GM18507 (cell line): Measurements from ENCODE around the gene PCDH8.

Source experiments
- DNase-seq: peaks from one replicate; pipeline ENCODE4 v3.0.0; 2011; ENCODE audit warnings: low read depth; ENCODE audit not compliant: insufficient read length; ENCODE audit errors: extremely low spot score
- FAIRE-seq: peaks from 2 replicates; lab custom pipeline; 2011; peaks lifted over from hg19 to GRCh38; lab: Jason Lieb, UNC

The PCDH8 gene

GRCh38 chr13:52848455-52849195 is at the start of gene PCDH8:
Gene PCDH8 (minus strand): TSS chr13:52848640. CDS start chr13:52848436, 204 bp downstream.
- DNase-seq = no peak
- no peak for FAIRE-seq

DNA sequence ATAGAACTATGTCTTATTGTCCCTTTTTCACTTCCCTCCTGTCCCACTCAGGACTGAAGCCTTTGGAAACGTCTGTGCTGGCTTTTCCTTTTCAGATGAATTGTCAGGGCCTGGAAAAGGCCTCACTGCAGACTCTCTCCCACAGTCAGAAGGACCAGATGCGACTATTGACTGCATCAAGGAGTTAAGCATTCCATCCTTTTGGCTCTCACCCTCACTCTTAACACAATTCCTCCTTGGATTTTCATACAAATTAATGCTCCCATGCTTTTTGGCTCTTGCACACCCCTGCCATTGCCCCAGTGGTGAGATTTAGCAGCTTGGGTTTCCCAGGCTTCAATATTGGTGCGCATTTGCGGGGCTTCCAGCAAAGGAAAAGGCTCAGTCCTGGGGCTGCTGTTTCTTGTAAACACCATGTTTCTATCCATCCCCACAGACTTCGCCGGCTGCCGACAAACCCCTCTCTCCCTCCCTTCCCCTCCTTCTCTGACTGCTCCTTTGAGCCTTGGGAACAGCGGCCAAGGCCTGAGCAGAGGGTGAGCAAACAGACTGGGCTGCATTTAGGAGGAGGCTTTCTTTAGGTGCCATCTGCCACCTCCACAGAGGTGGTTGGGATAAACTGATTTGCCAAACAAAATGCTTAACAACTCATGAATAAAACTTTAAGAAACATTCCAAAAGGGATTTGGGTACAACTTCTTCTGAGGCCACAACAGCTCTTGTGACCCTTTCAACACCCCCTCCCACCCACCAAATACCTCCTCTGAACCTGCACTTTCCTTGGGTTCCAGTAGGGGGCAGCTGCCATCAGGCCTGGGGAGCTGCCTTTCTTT is 48.6 kb upstream of the PCDH8 start:
- no peak for FAIRE-seq
- DNase-seq = no peak

- FAIRE-seq = no peak
- DNase-seq = no peak
Measured at GRCh38 chr13:52894413-52894812, 46.0 kb upstream of the PCDH8 start.

- FAIRE-seq (no peak), DNase-seq (no peak)
Measured at GRCh38 chr13:52892925-52893324, 44.5 kb upstream of the PCDH8 start.

DNA sequence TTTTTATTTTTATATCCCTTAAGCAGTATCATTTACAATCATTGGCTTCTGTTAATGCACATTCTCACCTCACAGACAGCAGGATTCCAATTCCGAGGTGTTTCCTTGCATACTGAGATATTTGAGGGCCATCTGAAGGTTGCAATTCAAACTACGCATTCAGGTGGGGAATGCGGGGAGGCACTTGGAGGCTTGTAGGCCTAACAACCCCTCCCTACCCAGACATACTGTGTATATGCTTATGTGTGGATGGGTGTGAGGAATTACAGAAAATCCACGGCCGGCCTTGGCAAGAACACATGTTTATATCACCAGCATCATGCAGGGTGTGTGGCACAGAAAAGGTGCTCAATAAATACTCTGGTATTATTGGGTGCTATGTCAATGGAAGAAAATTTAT is 43.3 kb upstream of the PCDH8 start:
- no peak for DNase-seq
- no peak for FAIRE-seq

GRCh38 chr13:52887165-52887564 is 38.7 kb upstream of the PCDH8 start:
- no peak for FAIRE-seq
- no peak for DNase-seq

- DNase-seq (no peak), FAIRE-seq (no peak)
Measured at GRCh38 chr13:52885141-52885540, 36.7 kb upstream of the PCDH8 start.

- FAIRE-seq = no peak
- no peak for DNase-seq
Measured at GRCh38 chr13:52884429-52885010, 36.1 kb upstream of the PCDH8 start.

DNA sequence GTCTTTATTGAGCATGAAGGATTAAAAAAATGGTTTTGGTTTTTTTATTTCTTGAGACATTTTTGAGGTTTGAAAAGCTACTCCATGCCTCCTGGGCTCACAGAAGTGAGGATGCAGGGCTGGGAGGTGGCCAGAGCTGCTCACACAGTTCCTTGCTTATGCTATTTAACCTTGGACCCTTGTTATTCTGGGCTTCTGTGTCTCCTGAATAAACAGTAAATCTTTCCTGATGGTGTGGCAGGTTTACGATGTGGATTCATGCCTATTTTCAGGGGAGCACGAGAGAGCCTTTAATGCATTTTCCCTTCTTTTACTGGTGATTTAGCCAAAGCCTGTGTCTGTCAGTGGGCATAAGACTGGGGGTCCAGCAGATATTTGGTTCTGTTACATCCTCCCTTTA is 34.3 kb upstream of the PCDH8 start:
- FAIRE-seq (no peak), DNase-seq (no peak)

DNA sequence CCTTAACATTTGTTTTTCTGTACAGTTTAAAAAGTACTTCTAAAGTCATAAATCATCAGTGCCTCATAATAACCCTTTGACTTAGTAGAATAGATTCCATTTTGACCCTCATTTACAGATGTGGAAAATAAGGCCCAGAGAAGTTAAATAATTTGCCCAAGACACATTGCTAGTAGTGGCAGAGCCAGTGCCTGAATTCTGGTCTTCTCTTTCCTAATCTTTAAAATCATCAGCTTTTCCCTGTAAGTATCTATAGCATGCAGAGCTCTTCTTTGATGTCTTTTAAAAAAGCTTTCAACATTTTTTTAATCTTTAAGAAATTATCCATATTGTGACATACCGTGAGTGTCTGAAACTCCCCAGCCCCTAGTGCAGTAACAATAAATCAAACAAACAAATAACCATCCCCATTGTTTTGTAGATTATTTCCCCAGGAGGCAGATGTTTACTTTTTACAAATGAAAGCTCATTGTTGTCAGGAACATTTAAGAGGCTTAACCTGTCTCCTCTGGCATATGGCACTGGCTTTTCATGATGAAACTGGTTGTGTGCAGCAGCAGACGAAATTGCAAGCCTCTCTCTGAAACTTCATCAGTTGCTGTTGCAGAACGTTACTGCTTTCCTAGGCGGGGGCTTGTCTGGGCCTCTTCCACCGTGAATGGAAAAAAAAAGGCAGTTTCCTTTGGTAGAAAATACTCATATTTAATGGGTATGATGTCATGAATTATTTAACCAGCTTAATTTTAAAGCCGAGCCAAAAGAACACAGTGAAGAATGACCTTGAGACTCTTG is 31.7 kb upstream of the PCDH8 start:
- FAIRE-seq (no peak), DNase-seq (no peak)

- DNase-seq = no peak
- FAIRE-seq = no peak
Measured at GRCh38 chr13:52878831-52879230, 30.4 kb upstream of the PCDH8 start.

DNA sequence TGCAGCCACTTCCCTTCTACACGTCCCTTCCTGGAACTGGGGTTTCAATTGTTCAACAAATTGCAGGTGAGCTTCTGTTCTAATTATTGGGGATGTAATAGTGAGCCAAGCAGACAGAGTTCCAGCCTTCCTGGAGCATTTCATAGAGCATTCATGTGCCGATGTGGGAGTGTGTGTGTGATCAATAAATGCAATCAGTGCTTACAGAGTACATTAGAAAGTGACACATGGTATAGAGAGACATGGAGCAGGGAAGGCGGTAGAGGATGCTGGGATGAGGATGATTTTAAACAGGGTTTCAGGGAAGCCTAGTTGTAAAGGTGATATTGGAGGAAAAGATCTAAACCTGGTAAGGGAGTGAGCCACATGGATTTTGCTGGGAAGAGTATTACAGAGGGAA is 21.7 kb upstream of the PCDH8 start:
- FAIRE-seq (no peak), DNase-seq (no peak)

- no peak for FAIRE-seq
- DNase-seq = no peak
Measured at GRCh38 chr13:52869621-52870020, 21.2 kb upstream of the PCDH8 start.

GRCh38 chr13:52869050-52869449 is 20.6 kb upstream of the PCDH8 start:
- DNase-seq (no peak), FAIRE-seq (no peak)

DNA sequence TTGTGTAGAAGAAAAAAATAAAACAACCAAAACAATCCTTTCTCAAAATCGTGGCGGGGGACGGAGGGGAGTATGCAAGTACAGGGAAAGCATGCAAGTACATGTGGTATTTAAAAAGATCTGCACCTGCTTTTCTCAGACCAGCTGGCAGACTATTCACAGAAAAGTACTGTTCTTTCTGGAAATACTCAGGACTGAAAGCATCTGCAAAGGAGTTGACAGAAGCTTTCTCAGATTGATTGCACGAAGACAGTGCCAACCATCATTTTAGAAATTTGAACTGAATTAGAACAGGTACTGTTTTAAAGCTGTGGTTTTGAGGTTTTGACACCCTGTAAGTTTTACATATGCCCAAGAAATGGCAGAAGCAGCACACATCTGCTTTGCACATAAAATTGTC is 19.8 kb upstream of the PCDH8 start:
- FAIRE-seq (no peak), DNase-seq (no peak)

DNA sequence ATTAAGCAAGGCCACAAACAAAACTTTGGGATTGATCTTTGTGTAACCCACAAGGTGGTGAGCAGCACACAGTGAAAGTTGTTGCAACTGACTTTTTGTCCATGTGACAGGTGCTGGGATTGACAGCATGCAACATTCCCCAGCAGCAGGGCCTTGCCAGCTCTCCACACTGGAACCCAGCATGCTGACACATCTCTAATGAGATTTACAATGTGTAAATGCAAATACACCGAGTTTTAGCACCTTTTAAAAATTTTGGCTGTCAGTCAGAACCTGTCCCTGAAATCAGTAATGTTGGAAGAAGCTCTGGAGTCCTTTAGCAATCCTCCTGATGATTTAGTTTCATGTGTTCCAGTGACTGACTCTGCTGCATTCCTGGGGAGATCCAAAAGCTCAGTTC is 16.5 kb upstream of the PCDH8 start:
- DNase-seq = no peak
- no peak for FAIRE-seq

DNA sequence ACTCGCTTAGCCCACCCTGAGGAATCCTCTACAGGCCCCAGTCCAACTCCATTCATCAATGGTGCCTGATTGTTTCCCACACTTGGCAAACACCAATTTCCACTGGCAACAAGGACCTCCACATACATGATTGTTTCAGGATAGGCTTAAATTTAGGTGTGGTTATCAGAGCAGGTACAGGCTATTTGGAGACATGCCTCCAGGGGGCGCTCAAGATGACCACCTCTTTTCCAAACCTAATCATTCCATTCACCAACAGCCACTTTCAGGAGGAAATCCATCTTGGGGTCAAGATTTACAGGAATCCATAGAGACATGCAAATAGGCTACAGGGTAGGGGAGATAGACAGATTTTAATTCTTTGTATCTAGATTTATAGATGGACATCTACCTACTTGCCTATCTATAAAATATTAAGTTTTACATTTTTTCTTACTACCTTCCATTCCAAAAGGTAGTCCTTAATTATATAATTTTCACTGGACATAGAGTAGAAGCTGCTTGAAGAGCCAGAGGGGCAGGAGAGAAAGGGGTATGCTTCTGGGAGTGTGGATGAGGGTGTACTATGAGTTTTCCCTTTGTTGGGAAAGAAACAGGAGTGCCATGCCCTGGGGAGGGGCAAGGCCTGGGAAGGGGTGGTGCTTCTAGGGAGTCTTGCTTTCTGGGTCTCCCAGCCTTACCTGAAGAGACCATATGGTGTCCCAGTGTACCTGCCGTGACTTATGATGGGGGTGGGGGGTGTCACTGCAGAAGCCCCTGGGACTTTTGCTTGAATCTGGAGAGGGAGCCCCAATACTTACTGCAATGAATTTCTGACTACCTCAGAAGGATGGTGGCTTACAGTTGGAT is 14.1 kb upstream of the PCDH8 start:
- peak; percentile 73 for FAIRE-seq

DNA sequence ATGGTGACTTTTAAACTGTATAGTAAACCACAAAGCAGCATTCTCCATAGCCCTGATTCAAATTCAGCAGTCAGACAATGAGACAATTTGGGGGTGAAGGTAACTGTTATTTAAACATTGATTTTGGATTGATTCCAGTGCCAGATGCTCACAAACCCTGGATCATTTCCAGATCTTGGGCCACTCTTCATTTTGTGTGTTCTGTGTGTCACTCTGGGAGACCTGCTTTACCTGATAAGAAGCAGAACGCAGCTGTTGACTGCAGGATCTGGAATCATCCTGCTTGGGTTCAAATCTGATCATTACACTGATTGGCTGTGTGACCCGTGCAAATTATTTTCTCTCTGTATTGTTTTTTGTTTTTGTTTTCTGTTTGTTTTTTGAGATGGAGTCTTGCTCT is 4.0 kb upstream of the PCDH8 start:
- no peak for DNase-seq
- no peak for FAIRE-seq

More for the DNA sequence above, 14.1 kb upstream of the PCDH8 start:
- no peak for DNase-seq
